ENCODE data around the gene FSCN2. TPM values are rescaled to one million over a fixed set of nuclear protein-coding genes. Genes with fewer than 3 reads are reported as not detected.

FSCN2 gene
- total RNA-seq, 1 experiment from 2014 or later: 2.9 TPM

DNA sequence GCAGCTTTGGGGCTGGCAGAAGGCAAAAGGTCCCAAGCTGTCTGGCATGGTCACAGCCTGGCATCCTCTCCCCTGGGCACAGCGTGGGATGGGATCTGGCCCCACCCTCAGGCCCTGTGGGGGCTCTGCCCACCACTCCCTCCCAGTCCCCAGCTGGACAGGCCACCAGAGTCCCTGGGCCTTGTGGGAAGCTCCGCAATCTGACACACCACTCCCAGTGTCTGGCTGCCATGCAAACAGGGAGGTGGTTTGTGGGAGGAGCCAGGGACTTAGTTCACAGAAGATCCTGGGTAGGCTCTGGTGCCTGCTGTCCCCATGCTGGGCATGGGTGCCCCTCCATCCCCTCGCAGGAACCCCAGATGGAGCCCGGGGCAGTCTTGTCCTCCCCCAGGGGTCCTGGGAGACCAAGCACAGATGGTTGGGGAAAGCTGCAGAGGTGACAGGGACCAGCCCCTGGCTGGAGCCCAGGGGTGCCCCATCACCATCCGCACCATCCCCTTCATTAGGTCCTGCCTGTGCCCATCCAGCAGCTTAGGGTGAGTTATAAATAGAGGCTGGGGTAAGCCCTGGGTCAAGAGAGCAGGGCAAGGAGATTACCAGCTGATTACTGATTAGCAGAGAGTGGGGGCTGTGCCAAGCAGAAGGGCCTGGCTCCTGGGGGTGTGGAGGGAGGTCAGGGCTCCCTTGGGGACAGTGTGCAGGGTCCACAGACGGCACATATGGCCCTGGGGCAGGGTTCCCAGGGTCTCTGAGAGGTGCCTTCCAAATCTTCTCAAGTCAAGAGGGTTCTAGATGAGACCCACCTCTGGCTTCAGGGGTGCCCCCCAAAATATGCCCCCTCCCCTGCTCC lies 6.2 kb downstream of the FSCN2 start:
- DNase-seq: no peak
- no peaks in the 10 kb centered on the region for H3K9me3 Mint-ChIP-seq (ENCODE audit: unreplicated experiment)
- no peak overlapping the region for H3K4me3 Mint-ChIP-seq (ENCODE audit: unreplicated experiment)
- no TSS peak for BruUV-seq (replicated peaks)
- CTCF ChIA-PET: interaction anchor here (1.1 kb wide), 1 partner anchor 15 kb away, joined by 4 read pairs; no protein-coding TSS in a partner anchor
- Histone ChIP-seq H3K27me3 (replicated peaks; ENCODE audit: control insufficient read depth, insufficient read depth, low read length) (no peaks in the 10 kb centered on the region), H3K9me3 (no peaks in the 10 kb centered on the region), H3K36me3 (ENCODE audit: control insufficient read depth, insufficient read depth, low read length) (no peaks in the 10 kb centered on the region; the same call in 1 of the 2 replicates), H3K4me3 (ENCODE audit: low read depth, low read length) (no peak overlapping the region), H3K4me1 (peaks cover 16% of the 10 kb centered on the region; the same call in 1 of the 2 replicates)
- H3K27ac Mint-ChIP-seq (ENCODE audit: unreplicated experiment): no peak overlapping the region
- peaks cover 29% of the 10 kb centered on the region for H3K36me3 Mint-ChIP-seq (ENCODE audit: insufficient read depth, unreplicated experiment)
- intact Hi-C loops (cut with micrococcal nuclease; ENCODE audit: unreplicated experiment): no loop called here
- no peaks in the 10 kb centered on the region for H3K27me3 Mint-ChIP-seq (ENCODE audit: insufficient read depth, unreplicated experiment)
- POLR2A ChIA-PET: interaction anchor here (1.6 kb wide), 1 partner anchor 15 kb away, joined by 5 read pairs; no protein-coding TSS in a partner anchor
- peaks cover 6% of the 10 kb centered on the region for H3K4me1 Mint-ChIP-seq (ENCODE audit: low read depth, unreplicated experiment)
- TF ChIP-seq, protein P1, sequence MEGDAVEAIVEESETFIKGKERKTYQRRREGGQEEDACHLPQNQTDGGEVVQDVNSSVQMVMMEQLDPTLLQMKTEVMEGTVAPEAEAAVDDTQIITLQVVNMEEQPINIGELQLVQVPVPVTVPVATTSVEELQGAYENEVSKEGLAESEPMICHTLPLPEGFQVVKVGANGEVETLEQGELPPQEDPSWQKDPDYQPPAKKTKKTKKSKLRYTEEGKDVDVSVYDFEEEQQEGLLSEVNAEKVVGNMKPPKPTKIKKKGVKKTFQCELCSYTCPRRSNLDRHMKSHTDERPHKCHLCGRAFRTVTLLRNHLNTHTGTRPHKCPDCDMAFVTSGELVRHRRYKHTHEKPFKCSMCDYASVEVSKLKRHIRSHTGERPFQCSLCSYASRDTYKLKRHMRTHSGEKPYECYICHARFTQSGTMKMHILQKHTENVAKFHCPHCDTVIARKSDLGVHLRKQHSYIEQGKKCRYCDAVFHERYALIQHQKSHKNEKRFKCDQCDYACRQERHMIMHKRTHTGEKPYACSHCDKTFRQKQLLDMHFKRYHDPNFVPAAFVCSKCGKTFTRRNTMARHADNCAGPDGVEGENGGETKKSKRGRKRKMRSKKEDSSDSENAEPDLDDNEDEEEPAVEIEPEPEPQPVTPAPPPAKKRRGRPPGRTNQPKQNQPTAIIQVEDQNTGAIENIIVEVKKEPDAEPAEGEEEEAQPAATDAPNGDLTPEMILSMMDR (IDR thresholded peaks at IDR 0.05; ENCODE audit: insufficient read depth in 1 of 2, low read depth in 1 of 2, low read length in 1 of 2, severe bottlenecking in 1 of 2, unreplicated experiment in 1 of 2): no peak

DNA sequence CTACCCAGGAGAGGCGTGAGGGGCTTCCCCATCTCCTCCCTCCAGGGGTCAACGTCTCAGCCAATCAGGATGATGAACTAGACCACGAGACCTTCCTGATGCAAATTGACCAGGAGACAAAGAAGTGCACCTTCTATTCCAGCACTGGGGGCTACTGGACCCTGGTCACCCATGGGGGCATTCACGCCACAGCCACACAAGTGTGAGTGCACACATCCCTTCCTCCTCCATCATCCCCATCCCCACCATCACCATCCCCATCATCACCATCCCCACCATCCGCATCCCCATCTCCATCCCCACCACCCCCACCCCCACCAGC lies 6.8 kb downstream of the FSCN2 start:
- Histone ChIP-seq H3K4me3 (ENCODE audit: low read depth, low read length) (no peak overlapping the region), H3K27me3 (replicated peaks; ENCODE audit: control insufficient read depth, insufficient read depth, low read length) (no peaks in the 10 kb centered on the region), H3K4me1 (peaks cover 16% of the 10 kb centered on the region; the same call in 1 of the 2 replicates), H3K36me3 (ENCODE audit: control insufficient read depth, insufficient read depth, low read length) (no peaks in the 10 kb centered on the region; the same call in 1 of the 2 replicates), H3K9me3 (no peaks in the 10 kb centered on the region)
- intact Hi-C loops (cut with micrococcal nuclease; ENCODE audit: unreplicated experiment): no loop called here
- CTCF ChIA-PET: no interaction called here
- POLR2A ChIA-PET: no interaction called here
- TF ChIP-seq, protein P1 (IDR thresholded peaks at IDR 0.05; ENCODE audit: insufficient read depth in 1 of 2, low read depth in 1 of 2, low read length in 1 of 2, severe bottlenecking in 1 of 2, unreplicated experiment in 1 of 2): no peak
- H3K27me3 Mint-ChIP-seq (ENCODE audit: insufficient read depth, unreplicated experiment): no peaks in the 10 kb centered on the region
- H3K9me3 Mint-ChIP-seq (ENCODE audit: unreplicated experiment): no peaks in the 10 kb centered on the region
- BruUV-seq (replicated peaks): no TSS peak
- peaks cover 29% of the 10 kb centered on the region for H3K36me3 Mint-ChIP-seq (ENCODE audit: insufficient read depth, unreplicated experiment)
- no peak overlapping the region for H3K27ac Mint-ChIP-seq (ENCODE audit: unreplicated experiment)
- peaks cover 6% of the 10 kb centered on the region for H3K4me1 Mint-ChIP-seq (ENCODE audit: low read depth, unreplicated experiment)
- no peak overlapping the region for H3K4me3 Mint-ChIP-seq (ENCODE audit: unreplicated experiment)
- DNase-seq: no peak

DNA sequence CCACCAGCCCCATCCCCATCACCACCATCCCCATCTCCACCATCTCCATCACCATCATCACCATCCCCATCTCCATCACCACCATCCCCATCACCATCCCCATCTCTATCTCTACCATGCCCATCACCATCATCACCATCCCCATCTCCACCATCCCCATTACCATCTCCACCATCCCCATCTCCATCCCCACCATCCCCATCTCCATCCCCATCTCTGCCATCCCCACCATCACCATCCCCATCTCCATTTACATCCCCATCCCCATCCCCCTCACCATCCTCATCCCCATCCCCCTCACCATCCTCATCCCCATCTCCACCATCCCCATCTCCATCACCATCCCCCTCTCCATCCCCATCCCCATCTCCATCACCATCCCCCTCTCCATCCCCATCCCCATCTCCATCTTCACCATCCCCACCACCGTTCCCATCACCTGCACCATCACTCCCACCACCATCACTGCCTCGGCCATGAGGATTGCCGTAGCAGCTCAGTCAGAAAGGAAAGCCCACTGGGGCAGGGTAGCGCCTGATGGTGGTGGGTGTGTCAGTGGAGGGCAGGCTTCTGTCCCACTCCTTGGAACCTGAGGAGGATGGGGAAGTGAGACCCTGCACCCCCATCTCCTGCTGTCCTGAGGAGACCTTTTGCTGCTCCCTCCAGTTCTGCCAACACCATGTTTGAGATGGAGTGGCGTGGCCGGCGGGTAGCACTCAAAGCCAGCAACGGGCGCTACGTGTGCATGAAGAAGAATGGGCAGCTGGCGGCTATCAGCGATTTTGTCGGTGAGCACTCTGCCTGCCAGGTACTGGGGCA lies 7.5 kb downstream of the FSCN2 start:
- peaks cover 30% of the 10 kb centered on the region for H3K36me3 Mint-ChIP-seq (ENCODE audit: insufficient read depth, unreplicated experiment)
- no peaks in the 10 kb centered on the region for H3K27me3 ChIP-seq (replicated peaks; ENCODE audit: control insufficient read depth, insufficient read depth, low read length)
- DNase-seq: no peak
- no peaks in the 10 kb centered on the region for H3K27me3 Mint-ChIP-seq (ENCODE audit: insufficient read depth, unreplicated experiment)
- intact Hi-C loops (cut with micrococcal nuclease; ENCODE audit: unreplicated experiment): no loop called here
- ChIA-PET CTCF (interaction anchor here (0.6 kb wide), 1 partner anchor 13 kb away, joined by 3 read pairs; no protein-coding TSS in a partner anchor), POLR2A (interaction anchor here (0.6 kb wide), 1 partner anchor 43 kb away, joined by 3 read pairs; no protein-coding TSS in a partner anchor)
- H3K27ac Mint-ChIP-seq (ENCODE audit: unreplicated experiment): no peak overlapping the region
- H3K9me3 ChIP-seq: no peaks in the 10 kb centered on the region
- peaks cover 16% of the 10 kb centered on the region; the same call in 1 of the 2 replicates for H3K4me1 ChIP-seq
- TF ChIP-seq, protein P1 (IDR thresholded peaks at IDR 0.05; ENCODE audit: insufficient read depth in 1 of 2, low read depth in 1 of 2, low read length in 1 of 2, severe bottlenecking in 1 of 2, unreplicated experiment in 1 of 2): no peak
- no TSS peak for BruUV-seq (replicated peaks)
- no peaks in the 10 kb centered on the region for H3K9me3 Mint-ChIP-seq (ENCODE audit: unreplicated experiment)
- no peak overlapping the region for H3K4me3 Mint-ChIP-seq (ENCODE audit: unreplicated experiment)
- no peak overlapping the region for H3K4me3 ChIP-seq (ENCODE audit: low read depth, low read length)
- H3K36me3 ChIP-seq (ENCODE audit: control insufficient read depth, insufficient read depth, low read length): no peaks in the 10 kb centered on the region; the same call in none of the 2 replicates
- H3K4me1 Mint-ChIP-seq (ENCODE audit: low read depth, unreplicated experiment): peaks cover 6% of the 10 kb centered on the region
